ENCODE results near the gene NAV2.

The NAV2 gene

GRCh38 chr11:19980957-19981669 lies 268.5 kb downstream of the NAV2 start:
- in situ Hi-C loops (cut with MboI; ENCODE audit: low sequenced_read_pairs, unreplicated experiment) = no loop called here
- TF ChIP-seq CTCF (IDR thresholded peaks at IDR 0.05; ENCODE audit: borderline replicate concordance, control extremely low read depth, extremely low read depth, insufficient read depth, missing control alignments) = no peak
- DNase-seq (ENCODE audit: low spot score) = no peak

DNA sequence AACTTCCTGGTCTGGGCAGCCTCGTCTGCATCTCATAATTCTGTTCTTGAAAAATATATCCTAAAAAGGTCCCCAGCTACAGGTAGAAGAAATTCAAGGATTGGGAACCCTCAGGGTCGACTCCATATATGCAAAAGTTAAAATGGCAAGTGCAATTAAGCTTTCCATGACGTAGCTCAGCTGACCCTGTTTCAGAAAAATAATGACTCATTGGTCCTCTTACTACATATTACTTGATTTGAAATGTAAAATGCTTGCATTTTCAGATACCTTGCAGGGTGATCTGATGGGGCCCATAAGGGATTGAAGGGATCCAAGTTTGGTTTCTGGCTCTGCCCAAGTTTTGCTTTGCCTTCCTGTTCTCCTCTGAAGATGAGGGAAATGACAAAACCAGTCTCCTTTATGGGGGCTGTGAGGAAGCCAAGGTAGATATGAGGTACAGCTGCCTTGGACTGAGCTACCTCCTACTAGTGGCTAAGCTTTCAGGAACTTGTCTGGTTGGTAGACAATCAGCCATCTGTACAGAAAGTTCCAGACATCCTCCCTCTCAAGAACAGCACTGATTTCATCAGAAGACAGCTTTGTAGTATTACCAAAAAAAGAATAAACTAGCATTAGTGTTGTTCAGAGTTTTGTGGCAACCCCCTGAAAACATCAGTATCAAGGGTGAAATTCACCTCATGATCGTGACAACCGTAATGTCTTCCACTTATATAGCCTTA lies 270.3 kb downstream of the NAV2 start:
- DNase-seq (ENCODE audit: low spot score) = no peak
- TF ChIP-seq CTCF (IDR thresholded peaks at IDR 0.05; ENCODE audit: borderline replicate concordance, control extremely low read depth, extremely low read depth, insufficient read depth, missing control alignments) = no peak
- in situ Hi-C loops (cut with MboI; ENCODE audit: low sequenced_read_pairs, unreplicated experiment) = no loop called here

- no peak for TF ChIP-seq CTCF (IDR thresholded peaks at IDR 0.05; ENCODE audit: borderline replicate concordance, control extremely low read depth, extremely low read depth, insufficient read depth, missing control alignments)
- no peak for DNase-seq (ENCODE audit: low spot score)
- in situ Hi-C loops (cut with MboI; ENCODE audit: low sequenced_read_pairs, unreplicated experiment) = no loop called here
Observed at GRCh38 chr11:19984048-19984742, 271.6 kb downstream of the NAV2 start.

- in situ Hi-C loops (cut with MboI; ENCODE audit: low sequenced_read_pairs, unreplicated experiment) = no loop called here
- DNase-seq (ENCODE audit: low spot score) = no peak
- TF ChIP-seq CTCF (IDR thresholded peaks at IDR 0.05; ENCODE audit: borderline replicate concordance, control extremely low read depth, extremely low read depth, insufficient read depth, missing control alignments) = no peak
Observed at GRCh38 chr11:19985111-19985510, 272.5 kb downstream of the NAV2 start.

- no peak for TF ChIP-seq CTCF (IDR thresholded peaks at IDR 0.05; ENCODE audit: borderline replicate concordance, control extremely low read depth, extremely low read depth, insufficient read depth, missing control alignments)
- no peak for DNase-seq (ENCODE audit: low spot score)
- in situ Hi-C loops (cut with MboI; ENCODE audit: low sequenced_read_pairs, unreplicated experiment) = no loop called here
Observed at GRCh38 chr11:19987331-19987801, 274.7 kb downstream of the NAV2 start.

GRCh38 chr11:19988598-19988997 lies 276.0 kb downstream of the NAV2 start:
- DNase-seq (ENCODE audit: low spot score) = no peak
- in situ Hi-C loops (cut with MboI; ENCODE audit: low sequenced_read_pairs, unreplicated experiment) = no loop called here
- no peak for TF ChIP-seq CTCF (IDR thresholded peaks at IDR 0.05; ENCODE audit: borderline replicate concordance, control extremely low read depth, extremely low read depth, insufficient read depth, missing control alignments)
